BLaER1 treated with 17β-estradiol and CSF1 and Interleukin-3, amounts not matched to agents 10 nM and 100 nM (cell line): ENCODE data around the gene DCDC2.

Experiments used
- H3K27ac ChIP-seq, 11 experiments: shearing (Covaris generic); formaldehyde crosslinking; 2 replicates each; pipeline ENCODE4 v1.8.1; 2022
- H3K27me3 ChIP-seq, 11 experiments: shearing (Covaris generic); formaldehyde crosslinking; 2 replicates each; pipeline ENCODE4 v1.8.1; 2022
- H3K36me3 ChIP-seq, 11 experiments: shearing (Covaris generic); formaldehyde crosslinking; 2 replicates each; pipeline ENCODE4 v1.8.1; 2022
- H3K4me1 ChIP-seq, 10 experiments: shearing (Covaris generic); formaldehyde crosslinking; 2 replicates each; pipeline ENCODE4 v1.8.1; 2022
- H3K4me2 ChIP-seq, 11 experiments: shearing (Covaris generic); formaldehyde crosslinking; 2 replicates each; pipeline ENCODE4 v1.8.1; 2022
- H3K4me3 ChIP-seq, 10 experiments: shearing (Covaris generic); formaldehyde crosslinking; 2 replicates each; pipeline ENCODE4 v1.8.1; 2022
- H3K9ac ChIP-seq, 11 experiments: shearing (Covaris generic); formaldehyde crosslinking; 2 replicates each; pipeline ENCODE4 v1.8.1; 2022
- H3K9me3 ChIP-seq, 11 experiments: shearing (Covaris generic); formaldehyde crosslinking; replicated peaks in 1 of 11; 2 replicates each; pipeline ENCODE4 v1.8.1; 2022
- H4K20me1 ChIP-seq, 11 experiments: shearing (Covaris generic); formaldehyde crosslinking; 2 replicates each; pipeline ENCODE4 v1.8.1; 2022
- Cebpa-rat ChIP-seq, 11 experiments: shearing (Covaris generic); IDR thresholded peaks; 2 replicates each; pipeline ENCODE4 v1.8.1; 2022

The DCDC2 gene

DNA sequence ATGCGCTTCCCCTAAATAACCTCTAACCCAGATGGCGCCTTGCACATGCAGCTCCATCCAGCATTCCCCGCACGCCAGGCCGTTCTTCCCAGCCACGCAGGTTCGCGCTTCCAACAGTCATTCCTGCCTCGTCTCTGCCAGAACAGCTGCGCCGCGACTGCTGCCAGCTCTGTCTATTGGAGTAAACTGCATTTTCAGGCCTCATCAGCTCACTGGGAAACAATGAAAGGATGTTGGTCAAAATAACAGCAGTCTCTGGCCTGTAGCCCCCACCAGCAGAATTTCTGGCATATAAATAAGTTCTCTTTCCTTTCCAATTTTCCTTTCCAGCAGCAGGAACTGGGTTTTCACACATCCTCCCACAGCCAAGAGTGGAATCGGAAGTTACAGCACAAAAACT is 217.3 kb downstream of the DCDC2 start:
- Histone ChIP-seq H3K36me3 (no peaks in the 10 kb centered on the region), H3K27ac (no peak overlapping the region), H3K4me2 (no peak overlapping the region), H3K27me3 (no peaks in the 10 kb centered on the region), H3K4me3 (no peak overlapping the region), H3K9ac (no peak overlapping the region), H4K20me1 (no peaks in the 10 kb centered on the region), H3K4me1 (no peaks in the 10 kb centered on the region), H3K9me3 (peaks cover 4 to 9% (median 7%) of the 10 kb centered on the region in 11 experiments; a peak in 13 of 22 replicates)
- no peak for TF ChIP-seq Cebpa-rat (IDR thresholded peaks at IDR 0.05)

DNA sequence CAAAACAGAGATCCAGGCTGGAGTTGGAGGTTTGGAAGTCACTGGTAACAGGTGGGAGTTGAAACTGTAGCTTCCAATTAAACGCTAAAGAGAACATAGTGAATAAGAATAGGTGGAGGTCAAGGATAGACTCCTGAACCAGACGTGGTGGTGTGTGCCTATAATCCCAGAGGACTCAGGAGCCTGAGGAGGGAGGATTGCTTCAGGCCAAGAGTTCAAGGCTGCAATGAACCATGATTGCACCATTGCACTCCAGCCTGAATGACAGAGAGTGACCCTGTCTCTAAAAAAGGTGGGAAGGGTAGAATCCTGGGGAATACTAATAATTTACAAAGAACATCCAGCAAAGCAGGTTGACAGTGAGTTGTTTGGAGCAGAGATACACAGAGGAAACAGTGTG is 218.2 kb downstream of the DCDC2 start:
- H3K9me3 ChIP-seq, result peaks cover 4 to 9% (median 7%) of the 10 kb centered on the region in 11 experiments; a peak in 13 of 22 replicates
- no peak for TF ChIP-seq Cebpa-rat (IDR thresholded peaks at IDR 0.05)
- H3K27me3 ChIP-seq, result no peaks in the 10 kb centered on the region
- H3K4me1 ChIP-seq, result no peaks in the 10 kb centered on the region
- H3K36me3 ChIP-seq, result no peaks in the 10 kb centered on the region
- H3K4me2 ChIP-seq, result no peak overlapping the region
- no peak overlapping the region for H3K27ac ChIP-seq
- H3K9ac ChIP-seq, result no peak overlapping the region
- H4K20me1 ChIP-seq, result no peaks in the 10 kb centered on the region
- no peak overlapping the region for H3K4me3 ChIP-seq

DNA sequence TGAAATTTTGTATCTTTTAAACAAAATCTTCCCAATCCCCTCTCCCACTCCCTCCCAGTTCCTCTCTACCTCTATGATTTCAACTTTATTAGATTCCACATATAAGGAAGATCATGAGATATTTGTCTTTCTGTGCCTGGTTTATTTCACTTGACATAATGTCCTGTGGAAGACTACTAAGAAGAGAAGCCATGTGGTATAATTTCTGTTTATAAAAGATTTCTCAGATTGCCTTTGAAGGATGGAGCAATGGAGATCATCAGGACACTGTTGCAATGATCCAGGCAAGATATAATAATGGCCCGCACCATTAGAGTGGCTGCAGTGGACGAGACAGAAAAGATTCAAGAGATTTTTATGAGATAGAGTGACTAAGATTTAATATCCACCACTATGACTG is 218.8 kb downstream of the DCDC2 start:
- Histone ChIP-seq H4K20me1 (no peaks in the 10 kb centered on the region), H3K4me3 (no peak overlapping the region), H3K9me3 (peaks cover 4 to 9% (median 7%) of the 10 kb centered on the region in 11 experiments; a peak in 13 of 22 replicates), H3K4me2 (no peak overlapping the region), H3K9ac (no peak overlapping the region), H3K36me3 (no peaks in the 10 kb centered on the region), H3K27me3 (no peaks in the 10 kb centered on the region), H3K27ac (no peak overlapping the region), H3K4me1 (no peaks in the 10 kb centered on the region)
- no peak for TF ChIP-seq Cebpa-rat (IDR thresholded peaks at IDR 0.05)

DNA sequence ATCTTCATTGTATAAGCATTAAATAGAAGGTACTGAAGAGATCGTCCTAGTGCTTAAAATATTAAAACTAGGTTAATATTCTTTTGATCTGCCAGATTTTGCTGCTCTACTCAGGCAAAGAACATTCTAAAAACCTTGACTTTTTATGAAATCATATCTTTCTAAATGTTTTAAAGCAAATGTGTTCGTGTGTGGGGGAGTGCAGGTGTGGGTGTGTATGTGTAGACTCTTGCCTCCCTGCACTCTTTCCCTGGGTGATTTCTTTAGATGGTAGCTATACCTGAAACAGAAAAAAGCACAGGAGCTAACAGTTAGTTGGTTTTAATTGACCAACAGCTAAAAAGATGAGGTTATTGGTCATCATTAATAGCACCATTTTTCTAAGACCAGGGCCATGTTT is 226.1 kb downstream of the DCDC2 start:
- H3K27me3 ChIP-seq, result no peaks in the 10 kb centered on the region
- TF ChIP-seq Cebpa-rat (IDR thresholded peaks at IDR 0.05), result no peak
- no peak overlapping the region for H3K4me2 ChIP-seq
- H4K20me1 ChIP-seq, result no peaks in the 10 kb centered on the region
- H3K4me1 ChIP-seq, result no peaks in the 10 kb centered on the region
- H3K4me3 ChIP-seq, result no peak overlapping the region
- no peaks in the 10 kb centered on the region for H3K9me3 ChIP-seq
- H3K36me3 ChIP-seq, result no peaks in the 10 kb centered on the region
- no peak overlapping the region for H3K9ac ChIP-seq
- no peak overlapping the region for H3K27ac ChIP-seq

DNA sequence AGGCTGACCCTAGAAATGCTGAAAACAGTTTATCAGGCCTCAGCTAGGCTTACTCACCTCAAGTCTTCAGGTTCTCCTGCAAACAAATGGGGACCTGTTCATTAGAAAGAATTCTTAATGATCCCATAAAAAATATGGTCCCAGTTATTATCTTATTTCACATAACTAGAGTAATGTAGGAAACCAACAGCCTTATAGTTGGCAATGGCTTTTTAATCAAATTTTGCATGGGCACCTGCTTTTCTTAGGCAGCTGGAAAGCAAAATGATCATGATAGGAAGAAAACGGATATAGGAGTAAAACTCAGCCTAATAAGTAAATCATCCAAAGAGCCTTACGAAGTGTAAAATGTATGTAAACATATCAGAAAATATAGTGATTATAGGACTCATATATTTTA is 230.5 kb downstream of the DCDC2 start:
- Histone ChIP-seq H3K27ac (no peak overlapping the region), H3K9ac (no peak overlapping the region), H3K4me3 (no peak overlapping the region), H3K27me3 (no peaks in the 10 kb centered on the region), H3K36me3 (no peaks in the 10 kb centered on the region), H3K4me1 (no peaks in the 10 kb centered on the region), H3K9me3 (no peaks in the 10 kb centered on the region), H4K20me1 (no peaks in the 10 kb centered on the region), H3K4me2 (no peak overlapping the region)
- no peak for TF ChIP-seq Cebpa-rat (IDR thresholded peaks at IDR 0.05)

DNA sequence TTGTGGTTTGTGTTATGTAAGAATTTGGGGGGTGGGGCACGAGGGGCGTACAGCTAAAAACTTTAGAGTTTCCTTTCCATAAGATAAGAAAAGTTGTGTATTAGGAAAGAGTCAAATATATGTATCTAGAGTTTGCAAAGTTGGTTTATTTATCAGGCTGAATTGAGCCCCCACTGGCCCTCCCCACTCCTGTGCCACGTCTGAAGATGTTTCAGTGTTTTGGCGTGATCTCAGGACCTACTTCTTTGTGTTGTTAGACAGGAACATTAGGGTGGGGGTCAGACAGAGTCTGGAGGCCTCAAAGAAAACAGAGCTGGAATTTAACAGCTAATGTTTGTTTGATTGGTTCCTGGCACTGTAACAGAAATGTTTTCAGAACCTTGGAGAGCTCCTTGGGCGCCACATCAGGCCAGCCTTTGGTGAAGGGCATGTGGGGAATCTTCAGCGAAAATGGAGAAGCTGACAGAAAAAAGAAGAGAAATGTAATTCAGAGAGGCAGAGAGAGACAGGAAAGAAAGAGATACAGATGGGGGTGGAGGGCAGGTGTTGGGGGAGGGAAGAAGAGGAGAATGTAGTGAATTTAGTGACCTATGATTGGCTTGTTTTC is 231.2 kb downstream of the DCDC2 start:
- Histone ChIP-seq H3K4me2 (no peak overlapping the region), H3K4me3 (no peak overlapping the region), H3K4me1 (no peaks in the 10 kb centered on the region), H3K9ac (no peak overlapping the region), H4K20me1 (no peaks in the 10 kb centered on the region), H3K27ac (no peak overlapping the region), H3K27me3 (no peaks in the 10 kb centered on the region), H3K9me3 (no peaks in the 10 kb centered on the region), H3K36me3 (no peaks in the 10 kb centered on the region)
- TF ChIP-seq Cebpa-rat (IDR thresholded peaks at IDR 0.05), result no peak

DNA sequence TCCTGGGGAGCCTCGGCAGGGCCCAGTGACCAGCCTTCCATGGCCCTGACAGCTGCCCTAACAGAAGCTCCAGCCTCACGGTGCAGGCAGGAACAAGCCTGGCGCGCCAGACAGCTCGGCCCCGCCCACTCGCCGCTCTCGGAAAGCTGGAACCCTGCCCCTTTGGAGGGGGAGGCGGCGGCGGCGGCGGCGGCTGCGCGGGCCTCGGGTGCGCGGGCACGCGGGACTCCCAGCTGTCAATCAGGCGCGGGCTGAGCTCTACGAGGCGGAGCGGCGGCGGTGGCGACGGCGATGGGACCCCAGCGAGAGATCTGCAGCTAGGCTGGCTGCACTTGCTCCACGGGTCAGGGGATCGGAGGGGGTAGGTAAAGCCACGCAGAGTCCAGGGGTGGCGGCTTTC is 231.9 kb downstream of the DCDC2 start, which contains the start of gene NRSN1:
Gene NRSN1 (plus strand): TSS at position 236 of the 400 bp plus-strand sequence. CDS start 8,113 bp downstream, outside the sequence.
- Histone ChIP-seq H3K9ac (no peak within 1 kb of the TSS), H3K4me3 (no peak within 1 kb of the TSS), H3K27me3 (no peaks in the 10 kb centered on the region), H3K9me3 (no peaks in the 10 kb centered on the region), H3K4me2 (no peak within 1 kb of the TSS), H3K36me3 (no peaks in the 10 kb centered on the region), H3K4me1 (no peaks in the 10 kb centered on the region), H4K20me1 (no peaks in the 10 kb centered on the region), H3K27ac (no peak within 1 kb of the TSS)
- TF ChIP-seq Cebpa-rat (IDR thresholded peaks at IDR 0.05), result no peak

DNA sequence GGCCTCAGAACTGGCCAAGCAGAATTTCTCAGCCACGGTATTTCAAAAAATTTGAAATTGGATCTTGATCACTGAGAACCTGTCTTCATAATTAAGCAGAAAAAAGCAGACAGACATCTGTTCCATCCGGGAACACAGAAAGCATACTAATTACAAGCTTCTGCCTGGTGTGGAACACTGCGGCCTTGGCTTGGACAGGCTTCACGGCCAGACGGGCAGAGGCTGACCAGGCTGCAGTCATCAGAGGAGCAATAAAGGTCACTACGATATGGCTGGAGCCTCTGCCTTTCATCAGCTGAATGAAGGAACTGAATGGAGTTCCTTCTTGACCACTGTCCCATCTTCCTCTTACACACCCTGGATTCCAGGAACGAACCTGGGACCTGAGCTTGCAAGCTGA is 235.7 kb downstream of the DCDC2 start:
- no peak overlapping the region for H3K27ac ChIP-seq
- no peaks in the 10 kb centered on the region for H3K9me3 ChIP-seq
- no peak overlapping the region for H3K4me3 ChIP-seq
- H3K36me3 ChIP-seq, result no peaks in the 10 kb centered on the region
- no peak overlapping the region for H3K9ac ChIP-seq
- TF ChIP-seq Cebpa-rat (IDR thresholded peaks at IDR 0.05), result no peak
- no peaks in the 10 kb centered on the region for H4K20me1 ChIP-seq
- no peaks in the 10 kb centered on the region for H3K27me3 ChIP-seq
- peaks cover 0 to 5% (median 0%) of the 10 kb centered on the region in 10 experiments; a peak in 3 of 20 replicates for H3K4me1 ChIP-seq
- no peak overlapping the region for H3K4me2 ChIP-seq
